A673 (cell line): ENCODE data around the gene MYLK2.

ENCODE experiments used
- CTCF ChIP-seq: fragments of 300-800, 200-600 bp; sonication (generic); conservative IDR thresholded peaks from 2 replicates; pipeline ENCODE4 v1.5.1; 2017; ENCODE audit warnings: low read depth, mild to moderate bottlenecking, antibody characterized with exemption, low read length, moderate library complexity, mixed read lengths
- EZH2 ChIP-seq: fragments of 200-600 bp; sonication (generic); IDR thresholded peaks from 2 replicates; pipeline ENCODE4 v1.6.1; 2017; ENCODE audit warnings: borderline replicate concordance, low read depth, mild to moderate bottlenecking, mixed read lengths, antibody characterized with exemption, low read length; ENCODE audit not compliant: poor library complexity, severe bottlenecking

- TF ChIP-seq CTCF (no peak), EZH2 (no peak)
These were observed 41.4 kb downstream of the MYLK2 start for GRCh38 chr20:31860390-31861134.
